ENCODE measurements around the gene TAS2R50. TPM values are rescaled to one million over a fixed set of nuclear protein-coding genes. Genes with fewer than 3 reads are reported as not detected.

The TAS2R50 gene
- total RNA-seq, 1 donor from 2014 or later, result 12.1 TPM

- TF ChIP-seq EZH2 (IDR thresholded peaks at IDR 0.05) (no peak), CTCF (IDR thresholded peaks at IDR 0.05) (no peak)
- Mint-ChIP-seq H3K36me3 (peaks cover 8% of the 10 kb centered on the region), H3K27ac (no peak overlapping the region), H3K27me3 (ENCODE audit: insufficient read depth, low read depth) (no peaks in the 10 kb centered on the region), H3K9me3 (peaks cover 9% of the 10 kb centered on the region), H3K4me1 (no peaks in the 10 kb centered on the region), H3K4me3 (no peak overlapping the region)
- Histone ChIP-seq H3K79me2 (ENCODE audit: low read depth) (peaks cover 24% of the 10 kb centered on the region), H3K36me3 (no peaks in the 10 kb centered on the region), H3K4me1 (peaks cover 15% of the 10 kb centered on the region), H3K27ac (peak overlapping the region; percentile 73), H3K4me2 (peak overlapping the region; percentile 59), H3K27me3 (no peaks in the 10 kb centered on the region), H4K20me1 (ENCODE audit: low read depth) (no peaks in the 10 kb centered on the region), H3K9ac (no peak overlapping the region), H3K4me3 (no peak overlapping the region), H3F3A (ENCODE audit: low read depth) (peaks cover 13% of the 10 kb centered on the region), H3K9me3 (ENCODE audit: low read depth) (no peaks in the 10 kb centered on the region), H2AFZ (replicated peaks) (no peak overlapping the region)
- DNase-seq (ENCODE audit: low spot score), result no peak
Measured at GRCh38 chr12:10974965-10975364, 11.7 kb downstream of the TAS2R50 start.

- Histone ChIP-seq H3F3A (ENCODE audit: low read depth) (no peaks in the 10 kb centered on the region), H4K20me1 (ENCODE audit: low read depth) (no peaks in the 10 kb centered on the region), H3K27me3 (no peaks in the 10 kb centered on the region), H2AFZ (replicated peaks) (no peak overlapping the region), H3K4me1 (no peaks in the 10 kb centered on the region), H3K4me2 (no peak overlapping the region), H3K36me3 (peaks cover 1% of the 10 kb centered on the region), H3K27ac (no peak overlapping the region), H3K9me3 (ENCODE audit: low read depth) (no peaks in the 10 kb centered on the region), H3K9ac (no peak overlapping the region), H3K4me3 (no peak overlapping the region), H3K79me2 (ENCODE audit: low read depth) (no peaks in the 10 kb centered on the region)
- TF ChIP-seq EZH2phosphoT487 (IDR thresholded peaks at IDR 0.05), result no peak
- no peak for TF ChIP-seq EZH2 (IDR thresholded peaks at IDR 0.05)
- no peak for TF ChIP-seq CTCF (IDR thresholded peaks at IDR 0.05)
- H3K27ac Mint-ChIP-seq, result no peak overlapping the region
- no peak overlapping the region for H3K4me3 Mint-ChIP-seq
- H3K36me3 Mint-ChIP-seq, result peaks cover 8% of the 10 kb centered on the region
- no peaks in the 10 kb centered on the region for H3K4me1 Mint-ChIP-seq
- H3K27me3 Mint-ChIP-seq (ENCODE audit: insufficient read depth, low read depth), result no peaks in the 10 kb centered on the region
- DNase-seq (ENCODE audit: low spot score), result no peak
- no peaks in the 10 kb centered on the region for H3K9me3 Mint-ChIP-seq
Measured at GRCh38 chr12:10968765-10969456, 17.8 kb downstream of the TAS2R50 start.

GRCh38 chr12:10967409-10967808, 19.3 kb downstream of the TAS2R50 start:
- peaks cover 12% of the 10 kb centered on the region for H3K36me3 Mint-ChIP-seq
- no peak overlapping the region for H3K9ac ChIP-seq
- H3K27me3 Mint-ChIP-seq (ENCODE audit: insufficient read depth, low read depth), result no peaks in the 10 kb centered on the region
- H3K27ac Mint-ChIP-seq, result no peak overlapping the region
- H3K4me1 Mint-ChIP-seq, result no peaks in the 10 kb centered on the region
- no peak overlapping the region for H2AFZ ChIP-seq (replicated peaks)
- no peaks in the 10 kb centered on the region for H3K27me3 ChIP-seq
- H3K9me3 ChIP-seq (ENCODE audit: low read depth), result no peaks in the 10 kb centered on the region
- H3K36me3 ChIP-seq, result peaks cover 11% of the 10 kb centered on the region
- no peaks in the 10 kb centered on the region for H3K4me1 ChIP-seq
- TF ChIP-seq CTCF (IDR thresholded peaks at IDR 0.05) (no peak), EZH2phosphoT487 (IDR thresholded peaks at IDR 0.05) (no peak), EZH2 (IDR thresholded peaks at IDR 0.05) (no peak)
- no peak overlapping the region for H3K4me3 ChIP-seq
- no peak overlapping the region for H3K4me2 ChIP-seq
- DNase-seq (ENCODE audit: low spot score), result no peak
- H3K79me2 ChIP-seq (ENCODE audit: low read depth), result no peaks in the 10 kb centered on the region
- H3K9me3 Mint-ChIP-seq, result peaks cover under 1% of the 10 kb centered on the region
- no peak overlapping the region for H3K4me3 Mint-ChIP-seq
- H4K20me1 ChIP-seq (ENCODE audit: low read depth), result no peaks in the 10 kb centered on the region
- H3F3A ChIP-seq (ENCODE audit: low read depth), result no peaks in the 10 kb centered on the region
- no peak overlapping the region for H3K27ac ChIP-seq

Data from neural progenitor cell (in vitro differentiated cells).